Naive thymus-derived CD4-positive, alpha-beta T cell (primary cell): ENCODE measurements around the gene IL9R. TPM values are rescaled to one million over a fixed set of nuclear protein-coding genes. Genes with fewer than 3 reads are reported as not detected.
A peak's percentile ranks its signal among the peaks of the same experiment; 100 is the strongest.
"Not testable (repeated sequence)": the region's sequence is repeated elsewhere in the genome, so short reads cannot be mapped to it uniquely, and the experiment has no call there.

ENCODE experiments used
- ATAC-seq: fragments of 150-1000 bp; cut with Tn5 transposase; 2 replicates; pipeline ENCODE4 v1.10.0; 2021; ENCODE audit warnings: mild to moderate bottlenecking, moderate library complexity
- CTCF ChIA-PET: fragments of 350-600 bp; sonication (Branson Sonifier 250); formaldehyde crosslinking; loops from one replicate; lab custom pipeline; 2021; ENCODE audit warnings: antibody characterized with exemption; lab: Charles Lee
- POLR2A ChIA-PET: fragments of 350-600 bp; sonication (Branson Sonifier 250); formaldehyde crosslinking; loops from one replicate; lab custom pipeline; 2021; ENCODE audit warnings: antibody characterized with exemption, inconsistent platforms; lab: Charles Lee
- DNase-seq, 9 donors: peaks; one replicate each; pipeline versions ENCODE4 v3.0.0 to v3.0.0-alpha.2; 2020 to 2022; ENCODE audit warnings: mixed read lengths in 1 of 9
- H3K27ac ChIP-seq: one replicate; pipeline ENCODE4 v1.7.0; 2013; ENCODE audit warnings: mild to moderate bottlenecking, low read depth, low read length, moderate library complexity
- H3K27me3 ChIP-seq, 2 donors: one replicate each; pipeline ENCODE4 v1.7.0; 2013; ENCODE audit warnings: low read length in 2 of 2, mild to moderate bottlenecking in 2 of 2, moderate library complexity in 2 of 2; ENCODE audit not compliant: control insufficient read depth in 2 of 2, insufficient read depth in 2 of 2
- H3K36me3 ChIP-seq, 3 experiments: 1 replicate in 2 of 3; 2 replicates in 1 of 3; pipeline ENCODE4 v1.7.0; 2013; ENCODE audit warnings: low read length in 3 of 3, mild to moderate bottlenecking in 3 of 3, moderate library complexity in 1 of 3; ENCODE audit not compliant: insufficient read depth in 3 of 3, control insufficient read depth in 2 of 3
- H3K4me1 ChIP-seq, 2 donors: one replicate each; pipeline ENCODE4 v1.7.0; 2013; ENCODE audit warnings: low read length in 2 of 2, mild to moderate bottlenecking in 2 of 2, moderate library complexity in 1 of 2; ENCODE audit not compliant: control insufficient read depth in 2 of 2, insufficient read depth in 2 of 2
- H3K4me3 ChIP-seq: 2 replicates; pipeline ENCODE4 v1.7.0; 2013; ENCODE audit warnings: mild to moderate bottlenecking, low read length
- H3K9me3 ChIP-seq, 3 experiments: 1 replicate in 2 of 3; 2 replicates in 1 of 3; pipeline ENCODE4 v1.7.0; 2013; ENCODE audit warnings: low read length in 3 of 3; ENCODE audit not compliant: control insufficient read depth in 2 of 3
- H3K27ac Mint-ChIP-seq, 9 donors: one replicate each; pipeline ENCODE4 v1.8.0; 2020 to 2022; ENCODE audit warnings: mixed read lengths in 9 of 9, mild to moderate bottlenecking in 8 of 9, moderate library complexity in 5 of 9, inconsistent platforms in 2 of 9
- H3K27me3 Mint-ChIP-seq, 5 donors: one replicate each; pipeline ENCODE4 v1.8.0; 2021 to 2022; ENCODE audit warnings: mixed read lengths in 5 of 5, mild to moderate bottlenecking in 1 of 5
- H3K36me3 Mint-ChIP-seq, 5 donors: one replicate each; pipeline ENCODE4 v1.8.0; 2020 to 2022; ENCODE audit warnings: mixed read lengths in 5 of 5, mild to moderate bottlenecking in 3 of 5, inconsistent platforms in 1 of 5
- H3K4me1 Mint-ChIP-seq, 7 donors: one replicate each; pipeline ENCODE4 v1.8.0; 2020 to 2022; ENCODE audit warnings: mixed read lengths in 7 of 7, mild to moderate bottlenecking in 3 of 7, inconsistent platforms in 1 of 7
- H3K4me3 Mint-ChIP-seq, 10 donors: one replicate each; pipeline ENCODE4 v1.8.0; 2020 to 2022; ENCODE audit warnings: mild to moderate bottlenecking in 10 of 10, mixed read lengths in 10 of 10, moderate library complexity in 6 of 10, inconsistent platforms in 2 of 10
- H3K9me3 Mint-ChIP-seq, 11 donors: one replicate each; pipeline ENCODE4 v1.8.0; 2020 to 2022; ENCODE audit warnings: mixed read lengths in 11 of 11, mild to moderate bottlenecking in 4 of 11, inconsistent platforms in 1 of 11, moderate library complexity in 1 of 11
- intact Hi-C, 2 donors: fragments of 100-400 bp; cut with micrococcal nuclease; formaldehyde crosslinking; loops; one replicate each; pipeline ENCODE4 v1.15.1; 2023
- polyA plus RNA-seq, 2 donors: library from polyadenylated mRNA; unstranded; fragments of 300-500 nt; fragmentation: Illumina TruSeq; gene quantifications; one replicate each; pipeline ENCODE4 v1.2.3, GENCODE V29; 2021
- total RNA-seq, 6 experiments: library from RNA in 5 of 6; stranded (reverse) in 5 of 6; gene quantifications; 1 replicate in 5 of 6; 2 replicates in 1 of 6; pipeline ENCODE4 v1.2.3 and lab custom pipeline; 2021 to 2026

Gene IL9R
- total and polyA plus RNA-seq, 7 experiments from 2014 or later = 0.12 to 52.7 (median 1.4) TPM; not detected in 1

GRCh38 chrX:155968791-155969190 is 28.7 kb upstream of the IL9R start:
- H3K27ac Mint-ChIP-seq = peak overlapping the region in 1 of 9 donors; percentile 46
- H3K27me3 ChIP-seq = peaks cover 0 to 2% of the 10 kb centered on the region in 2 donors
- H3K4me3 ChIP-seq = no peak overlapping the region
- peaks cover 2 to 49% (median 19%) of the 10 kb centered on the region in 5 donors for H3K27me3 Mint-ChIP-seq
- DNase-seq = no peak
- ATAC-seq = no peak
- no peaks in the 10 kb centered on the region for H3K4me1 ChIP-seq
- intact Hi-C loops = no loop called here
- H3K4me1 Mint-ChIP-seq = peaks cover 0 to 23% (median 0%) of the 10 kb centered on the region in 7 donors
- H3K4me3 Mint-ChIP-seq = no peak overlapping the region
- H3K36me3 ChIP-seq = no peaks in the 10 kb centered on the region
- H3K36me3 Mint-ChIP-seq = peaks cover 0 to 8% (median 0%) of the 10 kb centered on the region in 5 donors
- ChIA-PET CTCF (no interaction called here), POLR2A (no interaction called here)
- H3K27ac ChIP-seq = no peak overlapping the region
- H3K9me3 Mint-ChIP-seq = peaks cover 5 to 39% (median 16%) of the 10 kb centered on the region in 11 donors
- peaks cover 0 to 9% (median 0%) of the 10 kb centered on the region in 3 experiments for H3K9me3 ChIP-seq

DNA sequence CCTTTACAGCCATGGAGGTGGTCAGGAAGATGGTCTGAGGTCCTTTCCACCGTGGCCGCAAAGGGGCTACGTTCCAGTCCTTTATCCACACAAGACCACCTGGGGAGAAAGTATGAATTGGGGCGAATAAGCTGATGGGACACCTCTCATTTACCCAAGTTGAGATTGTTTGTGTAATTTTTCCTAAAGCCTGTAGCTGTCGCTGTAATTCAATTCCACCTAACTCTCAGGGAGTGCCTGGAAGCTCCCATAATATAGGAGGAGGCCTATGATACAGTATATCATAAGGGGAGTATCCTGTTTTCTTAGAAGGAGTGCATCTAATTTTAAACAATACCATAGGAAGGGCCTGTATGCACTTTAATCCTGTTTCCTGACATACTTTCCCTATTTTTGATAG is 25.8 kb upstream of the IL9R start:
- H3K4me3 Mint-ChIP-seq, intact Hi-C loops, H3K27me3 ChIP-seq, H3K4me1 ChIP-seq, DNase-seq, H3K36me3 Mint-ChIP-seq, H3K27ac Mint-ChIP-seq, H3K4me3 ChIP-seq, H3K36me3 ChIP-seq, POLR2A ChIA-PET, H3K9me3 ChIP-seq, CTCF ChIA-PET, H3K27ac ChIP-seq, ATAC-seq: not testable (repeated sequence)
- H3K4me1 Mint-ChIP-seq = peaks cover 0 to 25% (median 0%) of the 10 kb centered on the region in 7 donors
- peaks cover 2 to 41% (median 20%) of the 10 kb centered on the region in 5 donors for H3K27me3 Mint-ChIP-seq
- peaks cover 3 to 27% (median 15%) of the 10 kb centered on the region in 11 donors for H3K9me3 Mint-ChIP-seq

- peaks cover 0 to 20% (median 0%) of the 10 kb centered on the region in 7 donors for H3K4me1 Mint-ChIP-seq
- H3K9me3 Mint-ChIP-seq = peaks cover 3 to 23% (median 12%) of the 10 kb centered on the region in 11 donors
- DNase-seq, H3K27ac ChIP-seq, intact Hi-C loops, CTCF ChIA-PET, H3K36me3 Mint-ChIP-seq, POLR2A ChIA-PET, H3K9me3 ChIP-seq, H3K4me3 Mint-ChIP-seq, H3K27me3 ChIP-seq, H3K4me3 ChIP-seq, H3K27ac Mint-ChIP-seq, ATAC-seq, H3K4me1 ChIP-seq, H3K36me3 ChIP-seq: not testable (repeated sequence)
- H3K27me3 Mint-ChIP-seq = peaks cover 2 to 38% (median 20%) of the 10 kb centered on the region in 5 donors
These were observed 25.3 kb upstream of the IL9R start for GRCh38 chrX:155972241-155972640.

DNA sequence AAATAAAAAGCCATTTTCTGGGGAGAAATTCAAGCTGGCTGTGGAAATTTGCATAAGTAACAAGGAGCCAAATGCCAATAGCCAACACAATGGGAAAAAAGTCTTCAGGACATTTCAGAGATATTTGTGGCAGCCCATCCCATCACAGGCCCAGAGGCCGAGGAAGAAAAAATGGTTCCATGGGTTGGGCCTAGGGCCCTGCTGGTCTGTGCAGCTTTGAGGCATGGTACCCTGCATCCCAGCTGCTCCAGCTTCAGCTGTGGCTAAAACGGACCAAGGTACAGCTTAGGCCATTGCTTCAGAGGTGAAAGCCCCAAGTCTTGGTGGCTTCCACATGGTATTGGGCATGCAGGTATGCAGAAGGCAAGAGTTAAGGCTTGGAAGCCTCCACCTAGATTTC is 14.2 kb upstream of the IL9R start:
- POLR2A ChIA-PET = no interaction called here

GRCh38 chrX:155985208-155985607 is 12.3 kb upstream of the IL9R start:
- POLR2A ChIA-PET = no interaction called here
- H3K9me3 Mint-ChIP-seq = peaks cover 0 to 11% (median 5%) of the 10 kb centered on the region in 11 donors
- Histone ChIP-seq H3K36me3 (no peaks in the 10 kb centered on the region), H3K9me3 (no peaks in the 10 kb centered on the region), H3K4me3 (no peak overlapping the region), H3K4me1 (no peaks in the 10 kb centered on the region), H3K27me3 (no peaks in the 10 kb centered on the region), H3K27ac (no peak overlapping the region)
- H3K27me3 Mint-ChIP-seq = peaks cover 0 to 5% (median 4%) of the 10 kb centered on the region in 5 donors
- H3K36me3 Mint-ChIP-seq = peaks cover 0 to 3% (median 0%) of the 10 kb centered on the region in 5 donors
- ATAC-seq (no peak), DNase-seq (no peak)
- CTCF ChIA-PET = no interaction called here
- H3K4me1 Mint-ChIP-seq = no peaks in the 10 kb centered on the region
- intact Hi-C loops = no loop called here
- H3K27ac Mint-ChIP-seq = no peak overlapping the region
- H3K4me3 Mint-ChIP-seq = no peak overlapping the region

More for the DNA sequence above, 14.2 kb upstream of the IL9R start:
- peaks cover 0 to 5% (median 0%) of the 10 kb centered on the region in 5 donors for H3K27me3 Mint-ChIP-seq
- H3K4me1 Mint-ChIP-seq = no peaks in the 10 kb centered on the region
- DNase-seq (no peak), ATAC-seq (no peak)
- H3K4me3 ChIP-seq = no peak overlapping the region
- intact Hi-C loops = no loop called here
- no peaks in the 10 kb centered on the region for H3K9me3 ChIP-seq
- H3K27me3 ChIP-seq = no peaks in the 10 kb centered on the region
- no peaks in the 10 kb centered on the region for H3K36me3 ChIP-seq
- peaks cover 0 to 10% (median 5%) of the 10 kb centered on the region in 11 donors for H3K9me3 Mint-ChIP-seq
- no peak overlapping the region for H3K4me3 Mint-ChIP-seq
- CTCF ChIA-PET = no interaction called here
- H3K4me1 ChIP-seq = no peaks in the 10 kb centered on the region
- H3K36me3 Mint-ChIP-seq = peaks cover 0 to 3% (median 0%) of the 10 kb centered on the region in 5 donors
- no peak overlapping the region for H3K27ac Mint-ChIP-seq
- H3K27ac ChIP-seq = no peak overlapping the region

DNA sequence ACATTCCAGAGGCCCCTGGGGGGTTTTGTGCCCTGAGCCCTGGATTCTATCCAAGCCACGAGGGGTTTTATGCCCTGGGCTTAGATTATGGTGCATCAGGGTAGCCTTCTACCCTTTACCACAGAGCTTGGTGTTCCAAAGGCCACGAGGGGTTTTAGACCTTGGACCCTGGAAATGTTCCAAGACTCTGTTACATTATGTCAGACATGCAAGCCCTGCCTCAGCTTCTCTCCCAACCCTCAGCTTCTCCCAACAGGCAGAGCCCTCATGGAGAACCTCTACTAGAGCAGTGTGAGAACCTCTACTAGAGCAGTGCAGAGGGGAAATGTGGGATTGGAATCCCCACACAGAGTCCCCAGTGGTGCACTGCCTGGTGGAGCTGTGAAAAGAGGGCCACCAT is 10.5 kb upstream of the IL9R start:
- H3K4me1 Mint-ChIP-seq, H3K36me3 ChIP-seq, CTCF ChIA-PET, intact Hi-C loops, H3K9me3 ChIP-seq, H3K4me3 Mint-ChIP-seq, H3K27me3 ChIP-seq, H3K4me1 ChIP-seq, ATAC-seq, POLR2A ChIA-PET, DNase-seq, H3K27ac Mint-ChIP-seq, H3K4me3 ChIP-seq, H3K27ac ChIP-seq, H3K36me3 Mint-ChIP-seq: not testable (repeated sequence)
- H3K27me3 Mint-ChIP-seq = peaks cover 4 to 10% (median 5%) of the 10 kb centered on the region in 5 donors
- peaks cover 0 to 11% (median 5%) of the 10 kb centered on the region in 11 donors for H3K9me3 Mint-ChIP-seq

DNA sequence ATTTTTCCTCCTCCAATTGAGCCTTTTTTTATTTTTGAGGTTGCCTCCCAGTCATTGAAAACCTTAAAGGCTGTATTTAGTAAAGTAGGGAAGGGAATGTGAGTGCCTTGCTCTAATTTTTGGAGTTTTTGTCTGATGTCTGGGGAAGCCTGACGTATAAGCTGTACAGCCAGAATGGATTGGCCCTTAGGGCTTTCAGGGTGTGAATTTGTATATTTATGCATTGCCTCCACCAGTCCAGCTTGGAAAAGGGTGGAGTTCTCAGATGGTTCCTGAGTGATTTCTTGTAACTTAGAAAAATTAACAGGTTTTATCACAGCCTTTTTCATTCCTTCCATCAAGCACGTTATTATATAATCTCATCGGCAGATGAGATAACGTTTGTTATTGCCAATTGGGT is 8.6 kb upstream of the IL9R start:
- CTCF ChIA-PET = no interaction called here
- Histone ChIP-seq H3K4me3 (no peak overlapping the region), H3K27me3 (no peaks in the 10 kb centered on the region), H3K27ac (no peak overlapping the region), H3K9me3 (no peaks in the 10 kb centered on the region), H3K4me1 (no peaks in the 10 kb centered on the region), H3K36me3 (no peaks in the 10 kb centered on the region)
- Mint-ChIP-seq H3K9me3 (peaks cover 0 to 4% (median 0%) of the 10 kb centered on the region in 11 donors), H3K27ac (no peak overlapping the region), H3K4me3 (no peak overlapping the region), H3K36me3 (peaks cover 0 to 4% (median 0%) of the 10 kb centered on the region in 5 donors), H3K4me1 (no peaks in the 10 kb centered on the region), H3K27me3 (peaks cover 3 to 10% (median 6%) of the 10 kb centered on the region in 5 donors)
- no peak for ATAC-seq
- DNase-seq = no peak
- POLR2A ChIA-PET = no interaction called here
- intact Hi-C loops = no loop called here
